TTC549 (cell line): ENCODE data around the gene CSGALNACT2.
"Not testable (repeated sequence)": the region's sequence is repeated elsewhere in the genome, so short reads cannot be mapped to it uniquely, and the experiment has no call there.

Experiments
- FAIRE-seq: peaks from 2 replicates; lab custom pipeline; 2012; peaks lifted over from hg19 to GRCh38; lab: Jason Lieb, UNC

The CSGALNACT2 gene, protein sequence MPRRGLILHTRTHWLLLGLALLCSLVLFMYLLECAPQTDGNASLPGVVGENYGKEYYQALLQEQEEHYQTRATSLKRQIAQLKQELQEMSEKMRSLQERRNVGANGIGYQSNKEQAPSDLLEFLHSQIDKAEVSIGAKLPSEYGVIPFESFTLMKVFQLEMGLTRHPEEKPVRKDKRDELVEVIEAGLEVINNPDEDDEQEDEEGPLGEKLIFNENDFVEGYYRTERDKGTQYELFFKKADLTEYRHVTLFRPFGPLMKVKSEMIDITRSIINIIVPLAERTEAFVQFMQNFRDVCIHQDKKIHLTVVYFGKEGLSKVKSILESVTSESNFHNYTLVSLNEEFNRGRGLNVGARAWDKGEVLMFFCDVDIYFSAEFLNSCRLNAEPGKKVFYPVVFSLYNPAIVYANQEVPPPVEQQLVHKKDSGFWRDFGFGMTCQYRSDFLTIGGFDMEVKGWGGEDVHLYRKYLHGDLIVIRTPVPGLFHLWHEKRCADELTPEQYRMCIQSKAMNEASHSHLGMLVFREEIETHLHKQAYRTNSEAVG

DNA sequence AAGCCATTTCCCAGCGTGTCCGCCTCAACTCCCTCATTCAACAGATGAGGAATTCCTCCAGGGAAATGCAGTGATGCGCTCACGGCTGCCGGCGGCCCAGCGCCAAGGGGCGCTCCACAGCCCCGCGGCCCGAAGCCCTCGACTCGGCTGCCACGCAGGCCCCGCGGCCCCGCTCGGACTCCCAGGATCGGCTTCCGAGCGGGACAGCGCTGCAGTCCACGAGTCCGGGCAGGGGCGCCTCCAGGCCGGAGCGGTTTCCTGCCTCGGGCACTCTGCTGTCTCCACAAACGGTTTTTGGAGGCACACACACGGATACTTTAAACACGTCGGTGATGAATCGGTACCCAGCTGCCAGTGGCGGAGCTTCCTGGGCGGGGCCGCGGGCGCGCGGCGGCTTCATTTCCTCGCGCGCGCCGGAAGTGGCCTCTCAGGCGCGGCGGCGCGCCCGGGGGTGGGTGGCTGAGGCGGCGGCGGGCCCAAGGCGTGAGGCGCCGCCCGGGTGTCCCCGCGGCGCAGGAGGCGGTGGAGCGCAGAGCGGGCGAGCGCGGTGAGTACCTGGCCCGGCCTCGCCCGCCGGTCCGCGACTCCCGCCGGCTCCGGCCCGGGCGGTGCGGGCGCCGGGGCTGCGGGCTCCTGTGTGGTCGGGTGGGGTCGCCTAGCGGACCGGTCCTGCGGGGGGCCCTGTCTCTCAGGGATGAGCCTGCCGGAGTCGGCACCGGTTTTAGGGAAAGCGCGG, at the start of gene CSGALNACT2:
Gene CSGALNACT2, plus strand, starts transcription at position 425 of the 736 bp plus-strand sequence. CDS start 16,705 bp downstream, outside the sequence.
- FAIRE-seq = no peak

DNA sequence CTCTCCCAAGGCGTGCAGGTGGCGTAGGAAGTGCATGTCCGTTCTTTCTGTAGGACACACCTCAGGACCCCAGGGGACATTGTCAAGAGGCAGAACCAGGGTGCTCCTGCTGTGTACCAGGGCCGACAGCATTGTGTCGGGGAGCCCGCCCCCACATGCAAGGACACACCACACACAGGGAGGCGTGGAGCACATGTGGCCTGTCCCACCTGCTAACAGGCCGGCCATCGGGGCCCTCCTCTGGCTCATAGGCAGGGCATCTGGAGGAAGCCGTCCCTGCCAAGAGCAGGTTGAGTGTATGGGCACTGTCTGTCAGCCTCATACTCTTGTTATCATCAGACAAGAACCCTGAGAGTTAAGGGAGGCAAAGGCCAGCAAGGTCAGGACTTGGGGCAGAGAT, 48.7 kb upstream of the CSGALNACT2 start:
- no peak for FAIRE-seq

DNA sequence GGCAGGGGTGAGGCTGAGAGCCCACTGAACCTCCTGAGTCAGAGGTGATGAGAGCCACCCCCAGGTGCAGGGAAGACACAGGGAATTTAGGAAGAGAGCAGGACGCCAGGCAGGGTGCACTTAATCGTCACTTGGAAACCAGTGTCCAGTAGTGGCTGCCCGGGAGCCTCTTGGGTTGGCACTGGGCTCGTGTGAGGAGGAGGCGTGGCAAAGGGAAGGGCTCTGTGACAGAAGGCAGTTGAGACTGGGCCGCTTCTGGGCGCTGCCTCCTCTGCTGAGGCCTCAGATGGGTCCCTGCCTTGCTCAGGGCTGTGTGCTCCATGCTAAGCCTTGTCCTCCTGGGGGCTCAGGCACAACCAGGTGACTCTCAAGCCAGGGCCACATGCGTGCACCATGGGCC, 48.1 kb upstream of the CSGALNACT2 start:
- no peak for FAIRE-seq

DNA sequence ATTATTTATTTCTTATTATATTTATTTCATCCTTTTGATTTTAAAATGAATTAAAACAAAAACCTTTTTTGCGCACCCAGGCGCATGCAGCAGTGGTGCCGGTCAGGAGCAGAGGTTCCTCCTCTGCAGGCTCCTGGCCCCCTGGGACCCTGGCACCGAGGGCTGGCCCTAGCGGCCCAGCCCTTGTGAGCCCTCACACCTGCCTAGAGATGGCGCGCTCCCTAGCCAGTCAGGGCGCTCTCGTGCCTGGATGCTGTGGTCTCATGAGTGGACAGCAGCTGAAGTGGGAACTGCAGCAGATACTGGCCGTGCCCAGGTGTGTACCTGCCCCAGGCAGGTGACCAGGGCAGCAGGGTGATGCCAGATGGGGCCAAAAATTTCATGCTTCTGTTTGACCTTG, 47.6 kb upstream of the CSGALNACT2 start:
- FAIRE-seq = no peak

GRCh38 chr10:43091846-43092245, 46.4 kb upstream of the CSGALNACT2 start:
- no peak for FAIRE-seq

- no peak for FAIRE-seq
These were observed 44.7 kb upstream of the CSGALNACT2 start for GRCh38 chr10:43093423-43094076.

DNA sequence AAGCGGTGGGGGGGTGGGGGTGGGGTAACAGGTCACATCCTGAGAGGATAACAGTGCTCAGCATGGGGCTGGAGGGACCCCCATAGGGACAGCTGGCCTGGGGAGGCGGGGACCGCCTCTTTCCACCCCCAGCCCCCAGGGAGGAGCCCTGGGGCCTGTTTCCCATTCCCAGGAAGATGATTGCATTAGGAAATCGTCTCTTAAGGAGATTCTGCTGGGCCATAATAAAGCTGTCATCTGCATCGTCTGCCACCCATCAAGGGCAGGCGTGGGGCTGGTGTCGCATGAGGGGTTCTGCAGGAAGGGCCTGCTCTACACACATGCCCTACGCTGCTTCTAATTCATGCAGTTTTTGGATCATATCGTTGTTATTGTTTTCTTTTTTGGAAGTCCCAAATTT, 44.2 kb upstream of the CSGALNACT2 start:
- FAIRE-seq = no peak

- not testable (repeated sequence) for FAIRE-seq
These were observed 38.9 kb upstream of the CSGALNACT2 start for GRCh38 chr10:43099339-43099738.

GRCh38 chr10:43099928-43100327, 38.3 kb upstream of the CSGALNACT2 start:
- FAIRE-seq = no peak

- FAIRE-seq = no peak
These were observed 37.9 kb upstream of the CSGALNACT2 start for GRCh38 chr10:43100366-43100765.

DNA sequence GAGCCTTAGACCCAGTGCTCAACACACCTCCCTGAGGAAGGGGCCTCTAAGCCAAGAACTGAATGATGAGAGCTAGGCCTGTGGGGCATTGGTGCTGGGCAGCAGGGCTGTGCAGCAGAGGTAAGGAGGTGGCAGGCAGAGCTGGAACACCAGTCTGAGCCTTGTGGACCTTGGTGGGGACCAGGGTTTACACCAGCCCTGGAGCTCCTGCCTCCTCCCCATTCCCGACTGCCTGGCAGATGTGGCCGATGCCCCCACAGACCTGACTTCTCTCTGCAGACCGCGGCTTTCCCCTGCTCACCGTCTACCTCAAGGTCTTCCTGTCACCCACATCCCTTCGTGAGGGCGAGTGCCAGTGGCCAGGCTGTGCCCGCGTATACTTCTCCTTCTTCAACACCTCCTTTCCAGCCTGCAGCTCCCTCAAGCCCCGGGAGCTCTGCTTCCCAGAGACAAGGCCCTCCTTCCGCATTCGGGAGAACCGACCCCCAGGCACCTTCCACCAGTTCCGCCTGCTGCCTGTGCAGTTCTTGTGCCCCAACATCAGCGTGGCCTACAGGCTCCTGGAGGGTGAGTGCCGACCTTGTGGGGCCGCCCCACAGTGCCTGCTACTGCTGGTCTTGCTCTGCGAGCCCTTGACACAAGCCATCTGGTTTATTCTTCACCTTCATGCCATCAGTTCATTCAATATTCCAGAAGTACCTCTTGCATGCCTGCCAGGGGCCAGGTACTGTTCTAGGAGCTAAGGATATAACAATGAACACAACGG, 36.0 kb upstream of the CSGALNACT2 start:
- FAIRE-seq = no peak

GRCh38 chr10:43105102-43105955, 32.9 kb upstream of the CSGALNACT2 start:
- no peak for FAIRE-seq

GRCh38 chr10:43105956-43106229, 32.4 kb upstream of the CSGALNACT2 start:
- FAIRE-seq = no peak

- FAIRE-seq = no peak
These were observed 31.8 kb upstream of the CSGALNACT2 start for GRCh38 chr10:43106256-43107091.

DNA sequence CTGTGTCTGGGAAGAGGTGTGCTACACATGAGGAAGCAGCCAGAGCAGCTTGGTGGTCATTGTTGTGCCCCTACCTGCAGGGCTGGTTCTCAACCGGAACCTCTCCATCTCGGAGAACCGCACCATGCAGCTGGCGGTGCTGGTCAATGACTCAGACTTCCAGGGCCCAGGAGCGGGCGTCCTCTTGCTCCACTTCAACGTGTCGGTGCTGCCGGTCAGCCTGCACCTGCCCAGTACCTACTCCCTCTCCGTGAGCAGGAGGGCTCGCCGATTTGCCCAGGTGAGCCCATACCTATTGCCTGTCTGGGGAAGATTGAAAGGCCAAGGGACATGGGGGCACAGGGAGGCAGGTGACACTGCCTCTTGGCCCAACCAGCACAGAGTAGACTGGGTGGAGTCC, 29.3 kb upstream of the CSGALNACT2 start:
- FAIRE-seq = no peak

- FAIRE-seq = no peak
These were observed 28.5 kb upstream of the CSGALNACT2 start for GRCh38 chr10:43109671-43110249.

- FAIRE-seq = no peak
These were observed 27.7 kb upstream of the CSGALNACT2 start for GRCh38 chr10:43110338-43111071.

DNA sequence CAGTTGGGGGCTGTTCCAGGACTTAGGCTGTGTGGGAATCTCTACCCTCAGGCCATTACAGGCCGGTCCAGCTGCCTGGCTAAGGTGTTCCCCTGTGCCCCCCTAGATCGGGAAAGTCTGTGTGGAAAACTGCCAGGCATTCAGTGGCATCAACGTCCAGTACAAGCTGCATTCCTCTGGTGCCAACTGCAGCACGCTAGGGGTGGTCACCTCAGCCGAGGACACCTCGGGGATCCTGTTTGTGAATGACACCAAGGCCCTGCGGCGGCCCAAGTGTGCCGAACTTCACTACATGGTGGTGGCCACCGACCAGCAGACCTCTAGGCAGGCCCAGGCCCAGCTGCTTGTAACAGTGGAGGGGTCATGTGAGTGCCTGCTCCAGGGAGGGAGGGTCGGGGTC, 27.1 kb upstream of the CSGALNACT2 start:
- FAIRE-seq = no peak

GRCh38 chr10:43111921-43112607, 26.2 kb upstream of the CSGALNACT2 start:
- FAIRE-seq = no peak
